Activated T-helper 2 cell treated with anti-CD3 and anti-CD28 coated beads, Interferon-gamma antibody, Interleukin-2, Interleukin-4, amounts not matched to agents 10 μg/mL and 5 μg/mL and 100 μg/mL, durations not matched to agents 14 hours and 24 hours and 36 hours (primary cell): ENCODE measurements around the gene GKAP1. TPM values are rescaled to one million over a fixed set of nuclear protein-coding genes. Genes with fewer than 3 reads are reported as not detected.
"Not testable (repeated sequence)": the region's sequence is repeated elsewhere in the genome, so short reads cannot be mapped to it uniquely, and the experiment has no call there.

Experiments
- DNase-seq: peaks from one replicate; pipeline ENCODE4 v3.0.0; 2021; ENCODE audit warnings: low spot score
- H3K27ac Mint-ChIP-seq: one replicate; pipeline ENCODE4 v1.8.0; 2021; ENCODE audit warnings: mixed read lengths
- H3K27me3 Mint-ChIP-seq: one replicate; pipeline ENCODE4 v1.8.0; 2021; ENCODE audit warnings: low read depth, mixed read lengths
- H3K36me3 Mint-ChIP-seq: one replicate; pipeline ENCODE4 v1.8.0; 2021; ENCODE audit warnings: low read depth, mixed read lengths
- H3K4me1 Mint-ChIP-seq: one replicate; pipeline ENCODE4 v1.8.0; 2021; ENCODE audit warnings: low read depth, mixed read lengths
- H3K4me3 Mint-ChIP-seq: one replicate; pipeline ENCODE4 v1.8.0; 2021; ENCODE audit warnings: low read depth, mild to moderate bottlenecking, moderate library complexity, mixed read lengths
- H3K9me3 Mint-ChIP-seq: one replicate; pipeline ENCODE4 v1.8.0; 2021; ENCODE audit warnings: mixed read lengths
- intact Hi-C: fragments of 100-400 bp; cut with micrococcal nuclease; formaldehyde crosslinking; loops from one replicate; pipeline ENCODE4 v1.15.1; 2023
- total RNA-seq: library from RNA; stranded (reverse); gene quantifications from 2 replicates; pipeline ENCODE4 v1.2.3, GENCODE V29; 2022

The GKAP1 gene
- total RNA-seq, 1 donor from 2014 or later, result 2.8 TPM

DNA sequence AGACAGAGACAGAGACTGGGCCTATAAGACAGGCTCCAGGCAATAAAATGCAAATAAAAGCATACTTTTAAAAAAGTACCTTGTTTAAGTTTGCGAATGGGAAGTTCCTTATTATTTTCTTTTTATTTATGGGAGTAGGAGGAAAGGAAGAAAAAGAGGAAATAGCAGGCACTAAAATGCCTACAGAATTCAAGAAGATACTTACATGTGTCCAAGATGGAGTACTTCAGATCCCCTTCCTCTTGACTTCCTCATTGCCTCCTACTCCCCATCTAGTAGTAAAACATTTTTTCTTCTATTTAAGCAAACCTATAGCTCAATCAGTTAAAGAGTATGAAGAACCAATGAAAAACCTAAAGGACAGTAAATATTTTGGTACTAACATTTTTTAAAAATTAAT lies 24.8 kb downstream of the GKAP1 start:
- Mint-ChIP-seq H3K36me3 (no peaks in the 10 kb centered on the region), H3K9me3 (no peaks in the 10 kb centered on the region), H3K27me3 (no peaks in the 10 kb centered on the region), H3K4me3 (no peak overlapping the region), H3K27ac (no peak overlapping the region), H3K4me1 (peaks cover 3% of the 10 kb centered on the region)
- no peak for DNase-seq
- intact Hi-C loops, result no loop called here

DNA sequence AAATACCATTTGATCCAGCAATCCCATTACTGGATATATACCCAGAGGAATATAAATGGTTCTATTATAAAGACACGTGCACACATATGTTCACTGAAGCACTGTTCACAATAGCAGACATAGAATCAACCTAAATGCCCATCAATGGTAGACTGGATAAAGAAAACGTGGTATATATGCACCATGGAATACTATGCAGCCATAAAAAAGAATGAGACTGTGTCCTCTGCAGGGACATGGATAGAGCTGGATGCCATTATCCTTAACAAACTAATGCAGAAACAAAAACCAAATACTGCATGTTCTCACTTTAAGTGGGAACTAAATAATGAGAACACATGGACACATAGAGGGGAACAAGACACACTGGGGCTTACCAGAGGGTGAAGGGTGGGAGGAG lies 39.4 kb downstream of the GKAP1 start:
- H3K4me3 Mint-ChIP-seq, result no peak overlapping the region
- intact Hi-C loops, result no loop called here
- no peaks in the 10 kb centered on the region for H3K9me3 Mint-ChIP-seq
- no peak for DNase-seq
- no peaks in the 10 kb centered on the region for H3K27me3 Mint-ChIP-seq
- no peaks in the 10 kb centered on the region for H3K36me3 Mint-ChIP-seq
- no peaks in the 10 kb centered on the region for H3K4me1 Mint-ChIP-seq
- no peak overlapping the region for H3K27ac Mint-ChIP-seq

DNA sequence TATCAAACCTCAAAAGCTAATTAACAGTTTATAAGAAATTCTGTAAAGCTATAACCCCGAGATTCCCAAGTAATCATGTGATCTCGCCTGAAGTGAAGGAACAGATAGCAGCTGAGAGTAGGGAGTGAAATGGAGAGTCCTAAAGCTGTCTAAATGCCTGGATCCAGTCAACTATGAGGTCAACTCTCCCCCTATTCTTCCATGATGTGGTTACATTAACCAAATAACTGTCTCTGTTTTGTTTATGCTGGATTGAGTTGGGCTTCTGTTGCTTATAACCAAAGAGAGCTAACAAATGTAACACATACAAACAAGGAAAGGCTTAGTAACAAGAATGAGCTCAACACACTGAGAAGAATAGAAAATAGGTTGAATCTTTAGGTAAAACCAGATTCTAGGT lies 41.6 kb downstream of the GKAP1 start:
- Mint-ChIP-seq H3K27ac (no peak overlapping the region), H3K36me3 (no peaks in the 10 kb centered on the region), H3K4me3 (no peak overlapping the region), H3K4me1 (no peaks in the 10 kb centered on the region), H3K27me3 (no peaks in the 10 kb centered on the region), H3K9me3 (no peaks in the 10 kb centered on the region)
- intact Hi-C loops, result no loop called here
- DNase-seq, result no peak

GRCh38 chr9:83772860-83773259 lies 44.7 kb downstream of the GKAP1 start:
- no peaks in the 10 kb centered on the region for H3K36me3 Mint-ChIP-seq
- no peak overlapping the region for H3K27ac Mint-ChIP-seq
- H3K27me3 Mint-ChIP-seq, result no peaks in the 10 kb centered on the region
- no peak overlapping the region for H3K4me3 Mint-ChIP-seq
- H3K9me3 Mint-ChIP-seq, result no peaks in the 10 kb centered on the region
- H3K4me1 Mint-ChIP-seq, result no peaks in the 10 kb centered on the region
- intact Hi-C loops, result no loop called here
- no peak for DNase-seq

- Mint-ChIP-seq H3K4me3 (no peak overlapping the region), H3K27me3 (peaks cover 3% of the 10 kb centered on the region)
- intact Hi-C loops, result no loop called here
These were observed 52.2 kb downstream of the GKAP1 start for GRCh38 chr9:83765376-83765775.

DNA sequence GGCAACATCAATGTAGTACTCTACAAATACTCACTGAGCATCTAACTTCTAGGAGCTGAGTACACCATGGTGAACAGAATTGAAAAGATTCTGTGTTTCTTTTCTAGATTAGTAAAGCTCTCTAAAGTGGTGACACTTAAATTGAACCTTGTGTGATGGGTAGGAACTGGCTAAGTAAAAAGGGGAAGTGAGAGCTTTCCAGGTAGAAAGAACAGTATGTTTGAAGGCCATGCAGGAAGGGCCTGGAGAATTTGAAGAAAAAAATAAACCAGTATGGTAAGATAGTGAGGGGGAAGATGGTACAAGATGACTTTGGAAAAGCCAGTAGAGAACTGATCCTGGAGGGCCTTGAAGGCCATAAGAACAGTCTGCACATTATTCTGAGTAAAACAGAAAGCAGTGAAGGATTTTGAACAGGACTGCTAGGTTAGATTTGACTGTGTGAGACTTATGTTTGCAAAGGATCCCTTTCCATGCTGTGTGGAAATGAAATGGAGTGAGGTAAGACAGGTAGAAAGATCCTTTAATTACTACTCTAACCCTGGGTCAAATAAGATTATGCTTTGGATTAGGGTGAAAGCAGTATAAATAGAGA lies 63.1 kb downstream of the GKAP1 start:
- Mint-ChIP-seq H3K4me1 (peaks cover 2% of the 10 kb centered on the region), H3K9me3 (no peaks in the 10 kb centered on the region), H3K27ac (no peak overlapping the region), H3K27me3 (no peaks in the 10 kb centered on the region), H3K36me3 (no peaks in the 10 kb centered on the region), H3K4me3 (no peak overlapping the region)
- intact Hi-C loops, result no loop called here
- no peak for DNase-seq

More at GRCh38 chr9:83765376-83765775, 52.2 kb downstream of the GKAP1 start:
- H3K9me3 Mint-ChIP-seq, result peaks cover 10% of the 10 kb centered on the region
- H3K36me3 Mint-ChIP-seq, result no peaks in the 10 kb centered on the region
- no peaks in the 10 kb centered on the region for H3K4me1 Mint-ChIP-seq
- DNase-seq, result no peak
- H3K27ac Mint-ChIP-seq, result no peak overlapping the region

GRCh38 chr9:83749706-83750105 lies 67.9 kb downstream of the GKAP1 start:
- intact Hi-C loops, result no loop called here
- Mint-ChIP-seq H3K4me3 (no peak overlapping the region), H3K27ac (no peak overlapping the region), H3K9me3 (no peaks in the 10 kb centered on the region), H3K4me1 (peaks cover 4% of the 10 kb centered on the region), H3K27me3 (no peaks in the 10 kb centered on the region), H3K36me3 (no peaks in the 10 kb centered on the region)
- DNase-seq, result no peak

- H3K27me3 Mint-ChIP-seq, result no peaks in the 10 kb centered on the region
- no peaks in the 10 kb centered on the region for H3K9me3 Mint-ChIP-seq
- H3K4me1 Mint-ChIP-seq, result peaks cover 4% of the 10 kb centered on the region
- H3K4me3 Mint-ChIP-seq, result no peak overlapping the region
- no peak overlapping the region for H3K27ac Mint-ChIP-seq
- H3K36me3 Mint-ChIP-seq, result no peaks in the 10 kb centered on the region
- intact Hi-C loops, result no loop called here
- DNase-seq, result no peak
These were observed 73.4 kb downstream of the GKAP1 start for GRCh38 chr9:83744206-83744605.

DNA sequence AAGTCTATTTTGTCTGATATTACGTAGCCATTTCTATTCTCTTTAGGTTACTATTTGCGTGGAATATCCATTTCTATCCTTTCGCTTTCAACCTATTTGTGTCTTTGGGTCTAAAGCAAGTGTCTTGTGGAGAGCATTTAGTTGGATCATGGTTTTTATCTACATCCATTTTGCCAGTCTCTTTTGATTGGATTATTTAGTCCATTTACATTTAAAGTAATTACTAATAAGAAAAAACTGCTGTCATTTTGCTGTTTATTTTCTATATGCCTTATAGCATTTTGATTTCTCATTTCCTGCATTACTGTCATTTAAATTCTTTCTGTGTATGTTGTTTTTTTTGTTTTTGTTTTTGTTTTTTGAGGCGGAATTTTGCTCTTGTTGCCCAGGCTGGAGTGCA lies 83.8 kb downstream of the GKAP1 start:
- no peak overlapping the region for H3K27ac Mint-ChIP-seq
- no peaks in the 10 kb centered on the region for H3K9me3 Mint-ChIP-seq
- peaks cover 7% of the 10 kb centered on the region for H3K27me3 Mint-ChIP-seq
- H3K4me3 Mint-ChIP-seq, result no peak overlapping the region
- intact Hi-C loops, result no loop called here
- H3K4me1 Mint-ChIP-seq, result peaks cover 10% of the 10 kb centered on the region
- no peak for DNase-seq
- no peaks in the 10 kb centered on the region for H3K36me3 Mint-ChIP-seq

- H3K27ac Mint-ChIP-seq, H3K4me1 Mint-ChIP-seq, H3K9me3 Mint-ChIP-seq, DNase-seq, intact Hi-C loops, H3K4me3 Mint-ChIP-seq, H3K36me3 Mint-ChIP-seq, H3K27me3 Mint-ChIP-seq: not testable (repeated sequence)
These were observed 88.8 kb downstream of the GKAP1 start for GRCh38 chr9:83728591-83729368.

DNA sequence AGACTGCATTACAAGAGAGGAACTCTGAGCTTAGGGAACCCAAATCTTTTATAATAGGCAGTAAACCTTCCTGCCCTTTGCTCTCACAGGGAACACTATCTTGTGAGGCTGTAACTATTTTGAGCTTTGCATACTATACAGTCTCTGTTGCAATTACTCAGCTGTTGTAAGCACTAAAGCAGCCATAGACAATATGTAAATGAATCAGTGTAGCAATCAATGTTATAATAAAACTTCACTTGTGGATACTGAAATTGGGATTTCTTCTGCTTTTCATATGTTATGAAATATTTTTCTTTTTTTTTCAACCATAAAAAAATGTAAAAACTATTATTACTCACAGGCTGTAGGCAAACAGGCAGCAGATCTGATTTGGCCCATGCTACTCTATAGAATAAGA lies 93.1 kb downstream of the GKAP1 start:
- no peak overlapping the region for H3K4me3 Mint-ChIP-seq
- DNase-seq, result no peak
- H3K9me3 Mint-ChIP-seq, result no peaks in the 10 kb centered on the region
- H3K4me1 Mint-ChIP-seq, result no peaks in the 10 kb centered on the region
- no peak overlapping the region for H3K27ac Mint-ChIP-seq
- H3K27me3 Mint-ChIP-seq, result no peaks in the 10 kb centered on the region
- intact Hi-C loops, result no loop called here
- no peaks in the 10 kb centered on the region for H3K36me3 Mint-ChIP-seq

GRCh38 chr9:83722726-83723495 lies 94.7 kb downstream of the GKAP1 start:
- H3K4me3 Mint-ChIP-seq, result no peak overlapping the region
- no peaks in the 10 kb centered on the region for H3K4me1 Mint-ChIP-seq
- H3K9me3 Mint-ChIP-seq, result no peaks in the 10 kb centered on the region
- DNase-seq, result no peak
- no peaks in the 10 kb centered on the region for H3K36me3 Mint-ChIP-seq
- no peaks in the 10 kb centered on the region for H3K27me3 Mint-ChIP-seq
- intact Hi-C loops, result no loop called here
- no peak overlapping the region for H3K27ac Mint-ChIP-seq

GRCh38 chr9:83721509-83721908 lies 96.1 kb downstream of the GKAP1 start:
- Mint-ChIP-seq H3K36me3 (no peaks in the 10 kb centered on the region), H3K4me3 (no peak overlapping the region), H3K27ac (no peak overlapping the region), H3K27me3 (no peaks in the 10 kb centered on the region), H3K4me1 (no peaks in the 10 kb centered on the region), H3K9me3 (no peaks in the 10 kb centered on the region)
- intact Hi-C loops, result no loop called here
- no peak for DNase-seq
